HepG2 (cell line): ENCODE data around the gene FOSB. TPM values are rescaled to one million over a fixed set of nuclear protein-coding genes. Genes with fewer than 3 reads are reported as not detected.

Experiments used
- BCL6 ChIP-seq: IDR thresholded peaks from 2 replicates; pipeline ENCODE4 v1.6.1; 2016; ENCODE audit warnings: missing genetic modification reagents, missing compliant biosample characterization
- DPF2 ChIP-seq: sonication (generic); formaldehyde crosslinking; IDR thresholded peaks from 2 replicates; pipeline ENCODE4 v1.4.0; 2020; ENCODE audit warnings: mild to moderate bottlenecking, low read depth, missing genetic modification reagents, borderline replicate concordance
- MEIS2 ChIP-seq: sonication (generic); formaldehyde crosslinking; IDR thresholded peaks from 2 replicates; pipeline ENCODE4 v1.9.0; 2021; ENCODE audit warnings: mild to moderate bottlenecking, missing genetic modification reagents
- NFKB2 ChIP-seq: sonication (generic); formaldehyde crosslinking; IDR thresholded peaks from 2 replicates; pipeline ENCODE4 v1.4.0; 2020; ENCODE audit warnings: missing genetic modification reagents, borderline replicate concordance
- RXRA ChIP-seq: sonication (generic); formaldehyde crosslinking; IDR thresholded peaks from 2 replicates; pipeline ENCODE4 v1.5.1; 2020; ENCODE audit warnings: missing genetic modification reagents
- SP1 ChIP-seq, 2 experiments: fragments of 450-650 bp in 1 of 2; sonication (generic) in 1 of 2; formaldehyde crosslinking in 1 of 2; IDR thresholded peaks; 2 replicates each; pipeline versions ENCODE4 v1.4.0 to v1.6.1; 2016 to 2020; ENCODE audit warnings: missing genetic modification reagents in 1 of 2
- TGIF2 ChIP-seq: IDR thresholded peaks from 2 replicates; pipeline ENCODE4 v1.6.1; 2016; ENCODE audit warnings: control low read depth, missing compliant biosample characterization
- TMF1 ChIP-seq: sonication (generic); formaldehyde crosslinking; IDR thresholded peaks from 2 replicates; pipeline ENCODE4 v1.8.1; 2022; ENCODE audit warnings: low read depth, missing genetic modification reagents
- WIZ ChIP-seq: sonication (generic); formaldehyde crosslinking; IDR thresholded peaks from 2 replicates; pipeline ENCODE4 v1.5.1; 2020; ENCODE audit warnings: mild to moderate bottlenecking, missing genetic modification reagents
- ZFP41 ChIP-seq: sonication (generic); formaldehyde crosslinking; IDR thresholded peaks from 2 replicates; pipeline ENCODE4 v1.4.0; 2020; ENCODE audit warnings: mild to moderate bottlenecking, missing genetic modification reagents, borderline replicate concordance
- ZFP90 ChIP-seq: sonication (generic); formaldehyde crosslinking; IDR thresholded peaks from 2 replicates; pipeline ENCODE4 v1.8.0; 2022; ENCODE audit warnings: missing genetic modification reagents, mild to moderate bottlenecking, inconsistent platforms, borderline replicate concordance
- ZNF160 ChIP-seq: sonication (generic); formaldehyde crosslinking; IDR thresholded peaks from 2 replicates; pipeline ENCODE4 v1.8.0; 2022; ENCODE audit warnings: mild to moderate bottlenecking, inconsistent platforms, missing genetic modification reagents
- ZNF17 ChIP-seq: sonication (generic); formaldehyde crosslinking; IDR thresholded peaks from 2 replicates; pipeline ENCODE4 v1.5.0; 2020; ENCODE audit warnings: mild to moderate bottlenecking, missing genetic modification reagents
- ZNF441 ChIP-seq: sonication (generic); formaldehyde crosslinking; IDR thresholded peaks from 2 replicates; pipeline ENCODE4 v1.7.0; 2021; ENCODE audit warnings: missing genetic modification reagents, borderline replicate concordance
- ZNF598 ChIP-seq: sonication (generic); formaldehyde crosslinking; IDR thresholded peaks from 2 replicates; pipeline ENCODE4 v1.5.1; 2020; ENCODE audit warnings: mild to moderate bottlenecking, missing genetic modification reagents, borderline replicate concordance
- ZNF710 ChIP-seq: sonication (generic); formaldehyde crosslinking; IDR thresholded peaks from 2 replicates; pipeline ENCODE4 v1.5.0; 2020; ENCODE audit warnings: mild to moderate bottlenecking, missing genetic modification reagents, borderline replicate concordance
- ZNF792 ChIP-seq: IDR thresholded peaks from 2 replicates; pipeline ENCODE4 v1.6.1; 2016
- polyA plus RNA-seq, 8 experiments: library from polyadenylated mRNA; depleted of rRNA in 3 of 8; stranded (reverse) in 7 of 8; unstranded in 1 of 8; fragments of >200 nt; fragmentation: Illumina TruSeq in 4 of 8; extraction: Trizol in 4 of 8; gene quantifications; 2 replicates each; pipeline versions ENCODE4 v1.2.1 to v1.2.3, GENCODE V29; 2011 to 2016; ENCODE audit warnings: low read depth in 4 of 8, missing spikeins in 1 of 8, mixed read lengths in 1 of 8; ENCODE audit not compliant: insufficient read depth in 1 of 8
- total RNA-seq, 5 experiments: library from RNA; depleted of rRNA; stranded (reverse); fragments of >200 nt; fragmentation: Illumina TruSeq; extraction: Trizol; gene quantifications; 2 replicates each; pipeline ENCODE4 v1.2.3, GENCODE V29; 2016; ENCODE audit warnings: low read depth in 1 of 5
- TF ChIP-seq, protein P1 (sequence below): sonication (generic); formaldehyde crosslinking; IDR thresholded peaks from 2 replicates; pipeline ENCODE4 v1.4.0; 2020; ENCODE audit warnings: low read depth, missing genetic modification reagents
- TF ChIP-seq, protein P2 (sequence below), 2 experiments: sonication (generic) in 1 of 2; formaldehyde crosslinking in 1 of 2; IDR thresholded peaks; 2 replicates each; pipeline versions ENCODE4 v1.4.0 to v1.6.1; 2016 to 2020; ENCODE audit warnings: borderline replicate concordance in 1 of 2, low read depth in 1 of 2, mild to moderate bottlenecking in 1 of 2, missing genetic modification reagents in 1 of 2

FOSB gene
- total and polyA plus RNA-seq, 2 of the 13 experiments (the other 11 are each of a cell fraction or from before 2014, with no cell fraction given), result 2.8 to 6.0 TPM

GRCh38 chr19:45496349-45496953 is 28.7 kb downstream of the FOSB start (continued):
- TF ChIP-seq ZFP41 (CRISPR knock-in tag), result peak; percentile 78; the same call in 1 of the 2 replicates
- TF ChIP-seq, protein P1, sequence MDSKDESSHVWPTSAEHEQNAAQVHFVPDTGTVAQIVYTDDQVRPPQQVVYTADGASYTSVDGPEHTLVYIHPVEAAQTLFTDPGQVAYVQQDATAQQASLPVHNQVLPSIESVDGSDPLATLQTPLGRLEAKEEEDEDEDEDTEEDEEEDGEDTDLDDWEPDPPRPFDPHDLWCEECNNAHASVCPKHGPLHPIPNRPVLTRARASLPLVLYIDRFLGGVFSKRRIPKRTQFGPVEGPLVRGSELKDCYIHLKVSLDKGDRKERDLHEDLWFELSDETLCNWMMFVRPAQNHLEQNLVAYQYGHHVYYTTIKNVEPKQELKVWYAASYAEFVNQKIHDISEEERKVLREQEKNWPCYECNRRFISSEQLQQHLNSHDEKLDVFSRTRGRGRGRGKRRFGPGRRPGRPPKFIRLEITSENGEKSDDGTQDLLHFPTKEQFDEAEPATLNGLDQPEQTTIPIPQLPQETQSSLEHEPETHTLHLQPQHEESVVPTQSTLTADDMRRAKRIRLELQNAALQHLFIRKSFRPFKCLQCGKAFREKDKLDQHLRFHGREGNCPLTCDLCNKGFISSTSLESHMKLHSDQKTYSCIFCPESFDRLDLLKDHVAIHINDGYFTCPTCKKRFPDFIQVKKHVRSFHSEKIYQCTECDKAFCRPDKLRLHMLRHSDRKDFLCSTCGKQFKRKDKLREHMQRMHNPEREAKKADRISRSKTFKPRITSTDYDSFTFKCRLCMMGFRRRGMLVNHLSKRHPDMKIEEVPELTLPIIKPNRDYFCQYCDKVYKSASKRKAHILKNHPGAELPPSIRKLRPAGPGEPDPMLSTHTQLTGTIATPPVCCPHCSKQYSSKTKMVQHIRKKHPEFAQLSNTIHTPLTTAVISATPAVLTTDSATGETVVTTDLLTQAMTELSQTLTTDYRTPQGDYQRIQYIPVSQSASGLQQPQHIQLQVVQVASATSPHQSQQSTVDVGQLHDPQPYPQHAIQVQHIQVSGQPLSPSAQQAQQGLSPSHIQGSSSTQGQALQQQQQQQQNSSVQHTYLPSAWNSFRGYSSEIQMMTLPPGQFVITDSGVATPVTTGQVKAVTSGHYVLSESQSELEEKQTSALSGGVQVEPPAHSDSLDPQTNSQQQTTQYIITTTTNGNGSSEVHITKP (CRISPR knock-in tag), result 0 out of 2 replicates have a peak, but pooled peaks have one; percentile 44
- TF ChIP-seq ZNF17 (CRISPR knock-in tag), result no peak
- no peak for TF ChIP-seq ZNF598 (CRISPR knock-in tag)
- TF ChIP-seq SP1 (IDR thresholded peaks at IDR 0.05), result no peak
- TF ChIP-seq SP1 (CRISPR knock-in tag; IDR thresholded peaks at IDR 0.05), result peak; percentile 47; the same call in 1 of the 2 replicates
- TF ChIP-seq ZNF792 (CRISPR knock-in tag), result peak; percentile 82
- TF ChIP-seq TGIF2 (CRISPR knock-in tag), result peak; percentile 83; the same call in 1 of the 2 replicates
- peak; percentile 80; the same call in 1 of the 2 replicates for TF ChIP-seq TMF1 (CRISPR knock-in tag)
- TF ChIP-seq MEIS2, result peak; percentile 94
- TF ChIP-seq NFKB2 (CRISPR knock-in tag), result peak; percentile 88
- TF ChIP-seq ZFP90 (CRISPR knock-in tag), result peak; percentile 80; the same call in 1 of the 2 replicates
- TF ChIP-seq RXRA, result peak; percentile 74
- TF ChIP-seq, protein P2, sequence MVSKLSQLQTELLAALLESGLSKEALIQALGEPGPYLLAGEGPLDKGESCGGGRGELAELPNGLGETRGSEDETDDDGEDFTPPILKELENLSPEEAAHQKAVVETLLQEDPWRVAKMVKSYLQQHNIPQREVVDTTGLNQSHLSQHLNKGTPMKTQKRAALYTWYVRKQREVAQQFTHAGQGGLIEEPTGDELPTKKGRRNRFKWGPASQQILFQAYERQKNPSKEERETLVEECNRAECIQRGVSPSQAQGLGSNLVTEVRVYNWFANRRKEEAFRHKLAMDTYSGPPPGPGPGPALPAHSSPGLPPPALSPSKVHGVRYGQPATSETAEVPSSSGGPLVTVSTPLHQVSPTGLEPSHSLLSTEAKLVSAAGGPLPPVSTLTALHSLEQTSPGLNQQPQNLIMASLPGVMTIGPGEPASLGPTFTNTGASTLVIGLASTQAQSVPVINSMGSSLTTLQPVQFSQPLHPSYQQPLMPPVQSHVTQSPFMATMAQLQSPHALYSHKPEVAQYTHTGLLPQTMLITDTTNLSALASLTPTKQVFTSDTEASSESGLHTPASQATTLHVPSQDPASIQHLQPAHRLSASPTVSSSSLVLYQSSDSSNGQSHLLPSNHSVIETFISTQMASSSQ (IDR thresholded peaks at IDR 0.05; ENCODE audit: low read depth), result no peak
- TF ChIP-seq, protein P2 (CRISPR knock-in tag; IDR thresholded peaks at IDR 0.05; ENCODE audit: borderline replicate concordance), result no peak
- TF ChIP-seq BCL6 (CRISPR knock-in tag), result peak; percentile 31; the same call in 1 of the 2 replicates
- TF ChIP-seq ZNF441, result peak; percentile 83; the same call in 1 of the 2 replicates
- peak; percentile 93; the same call in 1 of the 2 replicates for TF ChIP-seq WIZ (CRISPR knock-in tag)
- peak; percentile 74; the same call in 1 of the 2 replicates for TF ChIP-seq ZNF710 (CRISPR knock-in tag)
- peak; percentile 72 for TF ChIP-seq ZNF160 (CRISPR knock-in tag)
- no peak for TF ChIP-seq DPF2 (CRISPR knock-in tag)
